Measurements from ENCODE around the gene PTPMT1.

PTPMT1 gene

GRCh38 chr11:47599902-47600301 lies 34.5 kb downstream of the PTPMT1 start:
- peaks cover 12% of the 10 kb centered on the region for H3K27me3 ChIP-seq (ENCODE audit: control insufficient read depth, insufficient read depth, low read length)
- no peaks in the 10 kb centered on the region for H3K4me1 ChIP-seq (ENCODE audit: control insufficient read depth, insufficient read depth, low read length)
- H3K4me3 ChIP-seq (ENCODE audit: low read depth, low read length): no peak overlapping the region
- no peaks in the 10 kb centered on the region for H3K9me3 ChIP-seq (ENCODE audit: control insufficient read depth, insufficient read depth, low read length)
- no peaks in the 10 kb centered on the region for H3K36me3 ChIP-seq (ENCODE audit: control insufficient read depth, insufficient read depth, low read length)
- H3K9ac ChIP-seq (ENCODE audit: low read depth, low read length): no peak overlapping the region

DNA sequence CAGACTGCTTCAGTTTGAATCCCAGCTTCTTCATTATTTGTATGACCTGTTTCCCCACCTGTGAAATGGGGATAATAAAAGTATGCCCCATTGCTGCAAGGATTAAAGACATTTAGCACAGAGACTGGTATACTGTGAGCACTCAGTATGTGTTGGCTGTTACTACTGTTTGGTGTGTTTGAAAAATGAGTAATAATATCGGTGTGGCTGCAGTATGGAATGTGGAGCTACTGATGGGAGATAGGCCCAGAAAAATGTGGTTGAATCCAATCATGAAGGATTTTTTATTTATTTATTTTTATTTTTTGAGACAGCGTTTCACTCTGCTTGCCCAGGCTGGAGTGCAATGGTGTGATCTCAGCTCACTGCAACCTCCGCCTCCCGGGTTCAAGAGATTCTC lies 37.9 kb downstream of the PTPMT1 start:
- Histone ChIP-seq H3K9me3 (ENCODE audit: control insufficient read depth, insufficient read depth, low read length) (no peaks in the 10 kb centered on the region), H3K4me3 (ENCODE audit: low read depth, low read length) (no peak overlapping the region)

DNA sequence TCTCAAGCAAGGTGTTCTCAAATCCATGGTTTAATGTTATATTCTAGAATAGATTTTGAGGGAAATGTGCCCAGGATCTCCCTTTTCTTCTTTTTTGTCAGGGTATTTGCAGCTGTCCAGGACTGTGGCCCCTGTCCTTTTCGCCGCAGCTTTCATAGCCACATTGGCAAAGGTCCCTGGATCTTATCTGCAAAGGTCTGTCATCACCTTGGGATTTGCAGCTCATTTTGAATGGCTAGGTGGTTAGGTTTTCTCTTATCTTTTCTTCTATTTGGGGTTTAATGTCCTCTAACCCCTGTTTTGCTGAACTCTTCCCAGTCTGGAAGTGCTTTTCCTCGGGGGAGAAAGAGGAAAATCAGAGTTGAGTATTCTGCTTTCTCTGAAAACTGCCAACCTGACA lies 40.5 kb downstream of the PTPMT1 start:
- no peaks in the 10 kb centered on the region for H3K9me3 ChIP-seq (ENCODE audit: control insufficient read depth, insufficient read depth, low read length)
- H3K36me3 ChIP-seq (ENCODE audit: control insufficient read depth, insufficient read depth, low read length): no peaks in the 10 kb centered on the region
- no peak overlapping the region for H3K9ac ChIP-seq (ENCODE audit: low read depth, low read length)
- H3K4me3 ChIP-seq (ENCODE audit: low read depth, low read length): no peak overlapping the region
- no peaks in the 10 kb centered on the region for H3K4me1 ChIP-seq (ENCODE audit: control insufficient read depth, insufficient read depth, low read length)
- H3K27me3 ChIP-seq (ENCODE audit: control insufficient read depth, insufficient read depth, low read length): no peaks in the 10 kb centered on the region

More for the DNA sequence above, 37.9 kb downstream of the PTPMT1 start:
- no peaks in the 10 kb centered on the region for H3K36me3 ChIP-seq (ENCODE audit: control insufficient read depth, insufficient read depth, low read length)
- no peaks in the 10 kb centered on the region for H3K4me1 ChIP-seq (ENCODE audit: control insufficient read depth, insufficient read depth, low read length)
- H3K9ac ChIP-seq (ENCODE audit: low read depth, low read length): no peak overlapping the region
- no peaks in the 10 kb centered on the region for H3K27me3 ChIP-seq (ENCODE audit: control insufficient read depth, insufficient read depth, low read length)

- no peak overlapping the region for H3K9ac ChIP-seq (ENCODE audit: low read depth, low read length)
Observed at GRCh38 chr11:47606731-47607130, 41.3 kb downstream of the PTPMT1 start.

DNA sequence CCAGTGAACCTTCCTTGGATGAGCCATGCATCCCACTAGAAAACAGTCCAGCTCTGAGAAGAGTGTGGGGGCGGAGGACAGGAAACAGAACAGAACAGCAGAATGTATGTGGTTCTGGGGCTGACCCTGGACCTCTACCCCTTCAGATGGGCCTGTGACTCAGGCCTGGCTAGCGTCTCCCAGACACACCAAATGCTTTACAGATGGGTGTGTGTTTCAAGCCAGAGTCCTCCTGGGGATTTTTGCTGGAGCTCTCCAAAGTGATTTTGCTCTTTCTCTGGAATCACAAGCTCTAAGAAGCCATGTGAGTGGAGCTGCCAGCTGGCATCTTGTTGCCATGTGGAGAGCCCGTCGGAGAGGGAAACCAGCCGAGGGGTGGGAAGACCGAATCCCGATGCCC lies 42.0 kb downstream of the PTPMT1 start:
- Histone ChIP-seq H3K9ac (ENCODE audit: low read depth, low read length) (no peak overlapping the region), H3K9me3 (ENCODE audit: control insufficient read depth, insufficient read depth, low read length) (no peaks in the 10 kb centered on the region), H3K4me3 (ENCODE audit: low read depth, low read length) (no peak overlapping the region), H3K36me3 (ENCODE audit: control insufficient read depth, insufficient read depth, low read length) (no peaks in the 10 kb centered on the region), H3K27me3 (ENCODE audit: control insufficient read depth, insufficient read depth, low read length) (no peaks in the 10 kb centered on the region), H3K4me1 (ENCODE audit: control insufficient read depth, insufficient read depth, low read length) (no peaks in the 10 kb centered on the region)

More at GRCh38 chr11:47606731-47607130, 41.3 kb downstream of the PTPMT1 start:
- Histone ChIP-seq H3K9me3 (ENCODE audit: control insufficient read depth, insufficient read depth, low read length) (no peaks in the 10 kb centered on the region), H3K27me3 (ENCODE audit: control insufficient read depth, insufficient read depth, low read length) (no peaks in the 10 kb centered on the region), H3K4me3 (ENCODE audit: low read depth, low read length) (no peak overlapping the region), H3K36me3 (ENCODE audit: control insufficient read depth, insufficient read depth, low read length) (no peaks in the 10 kb centered on the region), H3K4me1 (ENCODE audit: control insufficient read depth, insufficient read depth, low read length) (no peaks in the 10 kb centered on the region)

DNA sequence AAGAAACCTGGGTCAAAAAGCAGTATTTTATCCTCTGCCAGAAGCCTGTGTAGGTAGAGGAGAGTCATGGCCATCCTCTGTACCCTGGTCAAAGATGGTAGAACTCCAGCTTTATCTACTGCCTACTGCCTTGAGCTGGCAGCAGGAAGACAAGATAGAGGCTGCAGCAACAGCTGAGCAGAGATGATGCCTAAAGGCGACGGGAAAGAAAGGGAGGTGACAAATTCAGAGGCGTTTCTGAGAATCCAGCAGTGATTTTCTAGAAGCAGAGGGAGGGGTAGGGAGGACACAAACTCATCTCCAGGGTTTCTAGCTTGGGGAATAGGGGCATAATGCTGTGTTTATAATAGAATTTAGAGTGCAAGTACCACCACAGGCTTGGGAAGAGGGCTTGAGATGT lies 44.3 kb downstream of the PTPMT1 start:
- Histone ChIP-seq H3K36me3 (ENCODE audit: control insufficient read depth, insufficient read depth, low read length) (no peaks in the 10 kb centered on the region), H3K4me1 (ENCODE audit: control insufficient read depth, insufficient read depth, low read length) (no peaks in the 10 kb centered on the region), H3K9me3 (ENCODE audit: control insufficient read depth, insufficient read depth, low read length) (no peaks in the 10 kb centered on the region), H3K4me3 (ENCODE audit: low read depth, low read length) (no peak overlapping the region), H3K27me3 (ENCODE audit: control insufficient read depth, insufficient read depth, low read length) (no peaks in the 10 kb centered on the region), H3K9ac (ENCODE audit: low read depth, low read length) (no peak overlapping the region)

- H3K36me3 ChIP-seq (ENCODE audit: control insufficient read depth, insufficient read depth, low read length): no peaks in the 10 kb centered on the region
- H3K4me3 ChIP-seq (ENCODE audit: low read depth, low read length): no peak overlapping the region
- no peaks in the 10 kb centered on the region for H3K9me3 ChIP-seq (ENCODE audit: control insufficient read depth, insufficient read depth, low read length)
- no peaks in the 10 kb centered on the region for H3K4me1 ChIP-seq (ENCODE audit: control insufficient read depth, insufficient read depth, low read length)
- H3K27me3 ChIP-seq (ENCODE audit: control insufficient read depth, insufficient read depth, low read length): no peaks in the 10 kb centered on the region
- no peak overlapping the region for H3K9ac ChIP-seq (ENCODE audit: low read depth, low read length)
Observed at GRCh38 chr11:47611348-47611794, 46.0 kb downstream of the PTPMT1 start.

DNA sequence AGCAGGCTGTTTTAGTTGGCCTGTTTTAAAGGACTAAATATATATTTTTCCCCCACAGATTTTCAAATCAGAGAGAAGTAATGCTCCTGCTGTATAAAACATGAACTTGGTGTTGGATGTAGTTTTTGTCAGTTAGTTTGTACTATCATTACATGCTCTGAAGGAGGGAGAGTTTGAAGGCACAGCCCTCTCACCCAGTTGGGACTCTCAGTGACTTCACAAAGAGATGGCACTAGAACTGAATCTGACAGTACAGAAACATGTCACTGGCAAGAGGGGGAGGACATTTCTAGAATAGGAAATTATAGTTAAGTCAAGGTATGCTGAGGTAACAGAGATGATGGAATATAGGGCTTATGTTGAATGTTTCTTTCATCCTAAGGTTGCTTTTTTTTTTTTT lies 49.9 kb downstream of the PTPMT1 start:
- no peaks in the 10 kb centered on the region for H3K27me3 ChIP-seq (ENCODE audit: control insufficient read depth, insufficient read depth, low read length)
- no peaks in the 10 kb centered on the region for H3K4me1 ChIP-seq (ENCODE audit: control insufficient read depth, insufficient read depth, low read length)
- H3K4me3 ChIP-seq (ENCODE audit: low read depth, low read length): no peak overlapping the region
- H3K9me3 ChIP-seq (ENCODE audit: control insufficient read depth, insufficient read depth, low read length): no peaks in the 10 kb centered on the region
- H3K36me3 ChIP-seq (ENCODE audit: control insufficient read depth, insufficient read depth, low read length): no peaks in the 10 kb centered on the region
- H3K9ac ChIP-seq (ENCODE audit: low read depth, low read length): no peak overlapping the region

DNA sequence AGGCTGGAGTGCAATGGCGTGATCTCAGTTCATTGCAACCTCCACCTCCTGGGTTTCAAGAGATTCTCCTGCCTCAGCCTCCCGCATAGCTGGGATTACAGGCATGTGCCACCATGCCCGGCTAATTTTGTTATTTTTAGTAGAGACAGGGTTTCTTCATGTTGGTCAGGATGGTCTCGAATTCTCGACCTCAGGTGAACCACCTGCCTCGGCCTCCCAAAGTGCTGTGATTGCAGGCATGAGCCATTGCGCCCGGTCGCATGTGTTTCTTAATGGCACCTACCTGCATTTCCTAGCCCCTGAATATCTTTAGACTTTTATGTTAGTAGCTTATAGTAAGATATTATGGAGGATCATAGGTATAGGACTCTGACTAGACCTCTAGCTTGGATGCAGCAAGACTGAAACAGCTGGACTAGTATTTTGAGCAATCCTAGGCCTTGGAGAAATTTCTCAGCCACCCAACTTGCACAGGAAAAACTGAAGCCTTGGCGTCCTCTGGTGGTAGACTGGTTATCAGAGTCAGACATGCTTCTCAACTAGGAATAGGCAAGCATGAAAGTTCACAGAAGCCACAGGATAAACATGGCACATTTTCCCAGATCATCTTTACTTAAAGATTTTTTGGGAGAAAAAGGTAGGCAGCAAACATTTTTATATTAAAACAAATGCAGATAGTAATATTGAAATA lies 51.5 kb downstream of the PTPMT1 start:
- no peaks in the 10 kb centered on the region for H3K9me3 ChIP-seq (ENCODE audit: control insufficient read depth, insufficient read depth, low read length)
- H3K36me3 ChIP-seq (ENCODE audit: control insufficient read depth, insufficient read depth, low read length): peaks cover 3% of the 10 kb centered on the region
- H3K4me1 ChIP-seq (ENCODE audit: control insufficient read depth, insufficient read depth, low read length): no peaks in the 10 kb centered on the region
- H3K27me3 ChIP-seq (ENCODE audit: control insufficient read depth, insufficient read depth, low read length): no peaks in the 10 kb centered on the region
- H3K4me3 ChIP-seq (ENCODE audit: low read depth, low read length): no peak overlapping the region
- no peak overlapping the region for H3K9ac ChIP-seq (ENCODE audit: low read depth, low read length)

DNA sequence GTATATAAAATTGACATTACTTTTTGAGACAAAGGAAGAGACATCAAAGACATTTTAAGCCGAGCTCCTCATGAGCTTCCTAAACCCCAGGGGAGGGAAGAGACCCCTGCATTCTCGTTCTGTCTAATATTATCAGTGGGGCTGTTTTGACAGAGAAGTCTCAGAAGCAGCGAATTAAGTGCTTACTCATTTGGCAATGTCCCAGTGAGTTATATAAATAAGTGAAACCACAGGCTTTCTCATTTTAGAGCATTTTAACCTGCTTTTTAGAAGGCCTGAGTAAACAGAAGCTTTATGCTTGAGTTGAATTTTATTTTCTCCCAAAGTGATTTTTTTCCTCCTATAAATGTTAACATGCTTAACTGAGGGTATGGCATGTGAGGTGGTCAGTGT lies 52.0 kb downstream of the PTPMT1 start:
- Histone ChIP-seq H3K4me1 (ENCODE audit: control insufficient read depth, insufficient read depth, low read length) (no peaks in the 10 kb centered on the region), H3K9me3 (ENCODE audit: control insufficient read depth, insufficient read depth, low read length) (no peaks in the 10 kb centered on the region), H3K27me3 (ENCODE audit: control insufficient read depth, insufficient read depth, low read length) (no peaks in the 10 kb centered on the region), H3K9ac (ENCODE audit: low read depth, low read length) (no peak overlapping the region), H3K4me3 (ENCODE audit: low read depth, low read length) (no peak overlapping the region), H3K36me3 (ENCODE audit: control insufficient read depth, insufficient read depth, low read length) (peaks cover 7% of the 10 kb centered on the region)

- no peak overlapping the region for H3K9ac ChIP-seq (ENCODE audit: low read depth, low read length)
- H3K4me1 ChIP-seq (ENCODE audit: control insufficient read depth, insufficient read depth, low read length): no peaks in the 10 kb centered on the region
- no peaks in the 10 kb centered on the region for H3K9me3 ChIP-seq (ENCODE audit: control insufficient read depth, insufficient read depth, low read length)
- H3K27me3 ChIP-seq (ENCODE audit: control insufficient read depth, insufficient read depth, low read length): no peaks in the 10 kb centered on the region
- H3K4me3 ChIP-seq (ENCODE audit: low read depth, low read length): no peak overlapping the region
- peaks cover 12% of the 10 kb centered on the region for H3K36me3 ChIP-seq (ENCODE audit: control insufficient read depth, insufficient read depth, low read length)
Observed at GRCh38 chr11:47620836-47621378, 55.5 kb downstream of the PTPMT1 start.
